ENCODE measurements around the gene TMEM121B. TPM values are rescaled to one million over a fixed set of nuclear protein-coding genes. Genes with fewer than 3 reads are reported as not detected.

TMEM121B gene
- total RNA-seq, 1 donor from 2014 or later: 1.0 TPM

DNA sequence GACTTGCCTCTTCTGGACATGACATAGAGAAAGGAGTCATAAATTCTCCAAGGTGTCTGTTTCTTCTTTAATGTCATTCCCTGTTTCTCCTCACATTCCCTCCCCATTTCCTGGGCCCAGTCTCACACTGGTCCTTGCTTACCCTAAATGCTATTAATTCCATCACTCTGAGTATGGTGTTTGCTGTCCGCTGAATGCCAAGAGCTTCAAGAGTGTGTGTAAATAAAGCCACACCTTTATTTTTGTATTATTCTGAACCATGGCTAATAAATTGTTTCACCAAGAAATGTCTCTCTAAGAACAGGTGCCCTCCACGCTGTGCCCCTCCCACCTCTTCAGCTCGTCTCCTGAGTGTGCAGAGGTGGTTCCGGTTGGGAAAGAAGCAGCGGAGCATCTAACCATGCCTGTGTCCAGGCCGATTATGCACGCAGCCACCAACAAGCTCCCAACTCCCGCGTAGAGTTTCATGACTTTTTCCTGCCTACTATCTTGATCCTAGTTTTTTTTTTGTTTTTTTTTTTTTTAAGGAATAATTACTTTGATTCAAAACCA, 8.6 kb downstream of the TMEM121B start:
- DNase-seq (ENCODE audit: low spot score): no peak

DNA sequence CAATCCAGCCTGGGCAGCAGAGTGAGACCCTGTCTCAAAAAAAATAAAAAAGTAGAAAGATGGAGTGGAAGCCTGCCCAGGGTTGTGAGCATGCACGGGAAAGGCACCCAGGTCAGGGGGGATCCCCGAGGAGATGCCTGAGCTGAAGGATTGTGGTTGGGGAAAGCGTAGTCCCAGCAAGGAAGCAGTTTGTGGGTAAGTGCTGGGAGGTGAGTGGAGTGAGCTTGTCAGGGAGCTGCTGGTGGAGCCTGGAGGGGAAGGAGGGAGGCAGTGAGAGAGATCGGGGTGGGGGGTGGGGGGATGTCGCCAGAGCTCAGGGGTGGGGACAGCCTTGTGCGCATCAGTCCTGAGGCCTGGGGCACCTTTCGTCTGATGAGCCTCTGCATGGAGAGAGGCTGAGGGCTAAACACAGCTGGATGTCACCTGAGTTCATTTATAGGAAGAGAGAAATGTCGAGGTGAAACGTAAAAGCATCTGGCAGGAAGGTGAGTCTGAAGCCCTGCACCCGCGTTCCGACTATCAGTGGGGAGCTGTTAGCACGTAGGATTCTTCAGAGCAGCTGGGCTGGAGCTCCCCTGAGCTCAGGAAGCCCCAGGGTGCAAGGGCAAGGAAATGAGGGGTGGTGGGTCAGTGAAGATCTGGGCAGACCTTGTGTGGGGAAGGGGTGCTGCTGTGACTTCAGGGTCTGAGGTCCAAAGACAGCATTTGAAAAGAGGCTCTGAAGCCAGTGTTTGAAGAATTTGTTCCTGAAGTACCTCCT, 10.2 kb downstream of the TMEM121B start:
- no peak for DNase-seq (ENCODE audit: low spot score)

DNA sequence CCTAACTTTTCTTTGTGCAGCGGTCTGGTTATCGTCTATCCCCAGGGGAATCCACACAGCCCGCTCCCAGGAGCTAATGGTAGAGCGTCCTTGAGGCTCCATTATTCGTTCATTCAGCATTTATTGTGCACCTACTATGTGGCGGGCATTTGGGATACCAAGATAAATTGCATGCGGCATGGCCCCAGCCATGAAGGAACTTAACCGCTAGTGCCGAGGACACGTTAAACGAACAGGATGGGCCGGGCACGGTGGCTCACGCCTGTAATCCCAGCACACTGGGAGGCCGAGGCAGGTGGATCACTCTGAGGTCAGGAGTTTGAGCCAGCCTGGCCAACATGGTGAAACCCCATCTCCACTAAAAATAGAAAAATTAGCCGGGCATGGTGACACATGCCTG, 11.2 kb downstream of the TMEM121B start:
- no peak for DNase-seq (ENCODE audit: low spot score)

DNA sequence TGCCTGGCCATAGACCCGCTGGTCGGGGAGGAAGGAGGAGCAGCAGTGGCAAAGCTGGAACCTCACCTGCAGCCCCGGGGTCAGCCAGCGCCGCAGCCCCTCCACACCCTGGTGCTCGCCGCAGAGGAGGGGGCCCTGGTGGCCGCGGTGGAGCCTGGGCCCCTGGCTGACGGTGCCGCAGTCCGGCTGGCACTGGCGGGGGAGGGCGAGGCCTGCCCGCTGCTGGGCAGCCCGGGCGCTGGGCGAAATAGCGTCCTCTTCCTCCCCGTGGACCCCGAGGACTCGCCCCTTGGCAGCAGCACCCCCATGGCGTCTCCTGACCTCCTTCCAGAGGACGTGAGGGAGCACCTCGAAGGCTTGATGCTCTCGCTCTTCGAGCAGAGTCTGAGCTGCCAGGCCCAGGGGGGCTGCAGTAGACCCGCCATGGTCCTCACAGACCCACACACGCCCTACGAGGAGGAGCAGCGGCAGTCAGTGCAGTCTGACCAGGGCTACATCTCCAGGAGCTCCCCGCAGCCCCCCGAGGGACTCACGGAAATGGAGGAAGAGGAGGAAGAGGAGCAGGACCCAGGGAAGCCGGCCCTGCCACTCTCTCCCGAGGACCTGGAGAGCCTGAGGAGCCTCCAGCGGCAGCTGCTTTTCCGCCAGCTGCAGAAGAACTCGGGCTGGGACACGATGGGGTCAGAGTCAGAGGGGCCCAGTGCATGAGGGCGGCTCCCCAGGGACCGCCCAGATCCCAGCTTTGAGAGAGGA, 11.9 kb downstream of the TMEM121B start:
- no peak for DNase-seq (ENCODE audit: low spot score)

DNA sequence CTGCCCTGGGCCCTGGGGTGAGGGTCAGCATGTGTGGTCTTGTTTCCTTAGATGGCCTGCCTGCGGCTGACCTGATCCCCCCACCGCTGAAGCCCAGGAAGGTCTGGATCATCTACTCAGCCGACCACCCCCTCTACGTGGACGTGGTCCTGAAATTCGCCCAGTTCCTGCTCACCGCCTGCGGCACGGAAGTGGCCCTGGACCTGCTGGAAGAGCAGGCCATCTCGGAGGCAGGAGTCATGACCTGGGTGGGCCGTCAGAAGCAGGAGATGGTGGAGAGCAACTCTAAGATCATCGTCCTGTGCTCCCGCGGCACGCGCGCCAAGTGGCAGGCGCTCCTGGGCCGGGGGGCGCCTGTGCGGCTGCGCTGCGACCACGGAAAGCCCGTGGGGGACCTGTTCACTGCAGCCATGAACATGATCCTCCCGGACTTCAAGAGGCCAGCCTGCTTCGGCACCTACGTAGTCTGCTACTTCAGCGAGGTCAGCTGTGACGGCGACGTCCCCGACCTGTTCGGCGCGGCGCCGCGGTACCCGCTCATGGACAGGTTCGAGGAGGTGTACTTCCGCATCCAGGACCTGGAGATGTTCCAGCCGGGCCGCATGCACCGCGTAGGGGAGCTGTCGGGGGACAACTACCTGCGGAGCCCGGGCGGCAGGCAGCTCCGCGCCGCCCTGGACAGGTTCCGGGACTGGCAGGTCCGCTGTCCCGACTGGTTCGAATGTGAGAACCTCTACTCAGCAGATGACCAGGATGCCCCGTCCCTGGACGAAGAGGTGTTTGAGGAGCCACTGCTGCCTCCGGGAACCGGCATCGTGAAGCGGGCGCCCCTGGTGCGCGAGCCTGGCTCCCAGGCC, 12.7 kb downstream of the TMEM121B start:
- DNase-seq (ENCODE audit: low spot score): no peak

DNA sequence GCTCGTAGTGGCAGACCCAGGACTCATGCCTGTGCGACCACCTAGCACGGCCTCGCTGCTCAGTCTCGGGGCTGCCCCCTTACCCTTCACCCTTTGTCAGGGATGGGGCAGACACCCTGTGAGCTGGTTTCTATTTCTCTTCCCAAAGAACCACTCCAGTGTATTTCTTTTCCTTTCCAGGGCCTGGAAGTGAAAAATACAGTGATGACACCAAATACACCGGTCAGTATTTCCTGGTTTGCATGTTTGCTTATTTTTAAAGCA, 13.7 kb downstream of the TMEM121B start:
- no peak for DNase-seq (ENCODE audit: low spot score)

DNA sequence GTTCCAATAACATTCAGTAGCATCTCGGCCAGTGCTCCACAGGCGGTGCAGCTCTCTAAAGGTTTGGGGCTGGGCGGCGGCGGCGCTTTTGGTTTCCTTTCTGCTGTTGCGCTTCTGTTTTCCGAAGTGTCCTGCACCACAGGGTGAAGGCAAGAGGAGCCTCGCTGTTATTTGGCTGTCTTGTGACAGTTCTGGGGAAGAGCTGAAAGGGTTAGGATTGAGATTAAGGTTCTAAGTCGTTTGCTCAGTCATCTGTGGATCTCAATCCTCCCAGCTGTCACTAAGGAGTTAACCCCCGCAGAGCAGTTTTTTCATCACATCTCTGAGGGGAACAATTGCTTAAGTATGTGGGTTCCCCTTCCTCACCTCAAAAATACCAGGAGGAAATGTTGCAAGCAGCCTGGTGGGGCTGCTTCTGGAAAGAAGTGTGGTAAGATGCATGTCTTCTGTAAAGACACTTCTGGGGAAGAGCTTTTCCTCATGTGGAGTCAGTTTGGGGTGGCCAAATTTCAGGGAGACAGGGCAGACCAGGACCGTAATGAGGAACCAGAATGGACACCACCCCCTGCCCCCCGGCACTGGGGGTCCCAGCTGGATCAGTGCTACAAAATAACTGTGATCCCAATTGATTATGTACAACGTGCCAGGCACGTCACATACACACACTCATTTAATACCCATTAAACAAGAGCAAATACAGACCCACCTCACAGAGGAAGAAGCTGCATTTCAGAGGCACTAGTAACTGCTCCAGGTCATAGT, 14.2 kb downstream of the TMEM121B start:
- DNase-seq (ENCODE audit: low spot score): no peak

DNA sequence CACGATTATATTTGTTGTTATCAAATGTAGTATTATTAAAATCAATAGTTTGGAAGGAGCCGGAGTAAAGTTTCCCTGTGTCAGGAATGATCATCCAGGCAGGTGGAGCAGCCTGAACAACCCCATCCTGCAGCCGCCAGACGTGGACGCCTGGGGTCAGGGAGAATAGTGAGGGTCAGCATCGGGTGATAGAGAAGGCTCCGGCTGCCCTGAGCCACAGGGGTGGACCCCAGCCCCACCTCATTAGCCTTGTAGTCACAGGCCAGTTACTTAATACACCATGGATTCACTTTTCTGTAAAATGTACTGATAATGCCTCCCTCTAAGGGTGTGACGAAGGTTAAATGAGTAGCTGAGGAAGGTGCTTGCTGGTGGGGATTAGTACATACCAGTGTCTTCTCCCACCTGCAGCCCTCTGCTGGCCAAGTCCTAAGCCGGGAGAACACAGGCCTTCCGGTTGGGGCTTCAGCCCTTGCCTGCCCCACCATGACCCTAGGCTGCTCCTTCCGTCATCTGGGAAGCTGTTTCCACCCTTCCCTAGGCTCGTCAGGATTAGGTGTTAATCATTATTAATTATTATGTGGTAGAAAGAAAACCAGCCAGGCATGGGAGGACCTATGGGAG, 14.9 kb downstream of the TMEM121B start:
- no peak for DNase-seq (ENCODE audit: low spot score)

DNA sequence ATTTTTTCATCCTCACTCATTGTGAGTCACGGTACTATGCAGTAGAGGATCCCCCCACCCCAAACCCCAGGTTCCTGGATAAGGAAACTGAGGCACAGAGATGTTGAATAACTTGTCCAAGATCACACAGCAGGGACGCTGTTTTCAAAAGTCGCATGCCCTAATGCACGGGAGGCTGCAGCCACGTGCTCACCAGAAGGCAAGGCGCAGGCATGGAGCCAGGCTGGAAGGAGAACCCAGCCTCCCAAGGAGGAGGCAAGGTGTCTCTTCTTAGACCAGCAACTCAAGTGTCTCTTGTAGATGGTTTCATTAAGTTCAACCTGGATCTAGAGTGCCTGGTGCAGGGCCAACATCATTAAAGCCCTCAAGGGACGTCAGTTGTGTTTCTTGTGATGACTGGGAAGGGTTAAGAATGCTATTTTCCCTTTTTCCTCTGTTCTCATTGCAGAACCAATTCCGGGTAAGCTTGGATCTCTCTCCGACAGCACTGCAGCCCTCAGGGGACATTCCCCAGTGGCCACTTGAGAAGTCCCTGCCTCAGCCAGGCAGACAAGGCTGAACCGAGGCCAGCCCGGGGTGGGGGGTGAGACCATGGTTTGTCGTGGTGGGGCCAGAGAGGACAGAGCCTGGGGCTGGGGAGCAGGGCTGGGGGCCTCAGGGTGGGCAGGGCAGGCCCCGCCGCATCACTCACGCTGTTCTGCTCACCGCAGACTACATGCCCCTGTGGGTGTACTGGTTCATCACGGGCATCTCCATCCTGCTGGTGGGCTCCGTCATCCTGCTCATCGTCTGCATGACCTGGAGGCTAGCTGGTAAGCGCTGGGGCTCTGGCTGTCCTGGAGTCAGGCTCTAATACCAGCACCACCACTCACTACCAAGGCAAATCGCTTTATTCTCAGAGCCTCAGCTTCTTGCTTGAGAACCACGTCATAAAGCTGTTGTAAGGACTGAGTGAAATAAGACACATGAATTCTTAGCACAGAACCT, 15.7 kb downstream of the TMEM121B start:
- DNase-seq (ENCODE audit: low spot score): no peak

DNA sequence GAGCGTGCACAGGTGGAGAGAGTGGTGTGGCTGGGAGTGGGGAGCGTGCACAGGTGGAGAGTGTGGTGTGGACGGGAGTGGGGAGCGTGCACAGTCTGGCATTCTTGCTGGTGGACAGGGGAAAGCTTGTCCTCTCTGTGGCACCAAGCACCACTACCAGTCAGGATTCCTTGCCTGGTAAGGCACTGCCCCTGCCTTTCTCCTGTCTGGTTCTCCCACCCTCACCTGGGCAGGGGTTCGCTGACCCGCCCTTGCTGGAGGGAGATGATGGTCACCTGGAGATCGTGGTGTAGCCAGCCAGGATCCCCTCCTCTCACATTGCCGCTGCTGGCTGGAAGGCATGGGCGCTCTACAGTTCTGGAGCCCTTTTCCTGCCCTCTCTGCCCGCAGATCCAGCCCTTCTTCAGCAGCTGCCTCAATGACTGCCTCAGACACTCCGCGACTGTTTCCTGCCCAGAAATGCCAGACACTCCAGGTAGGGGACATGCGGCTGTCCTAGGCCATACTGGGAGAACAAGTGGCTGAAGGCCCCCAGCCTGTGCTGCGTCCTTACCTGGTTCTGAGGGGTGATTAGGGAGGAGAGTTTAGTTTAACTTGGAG, 16.7 kb downstream of the TMEM121B start:
- peak; percentile 43 for DNase-seq (ENCODE audit: low spot score)

DNA sequence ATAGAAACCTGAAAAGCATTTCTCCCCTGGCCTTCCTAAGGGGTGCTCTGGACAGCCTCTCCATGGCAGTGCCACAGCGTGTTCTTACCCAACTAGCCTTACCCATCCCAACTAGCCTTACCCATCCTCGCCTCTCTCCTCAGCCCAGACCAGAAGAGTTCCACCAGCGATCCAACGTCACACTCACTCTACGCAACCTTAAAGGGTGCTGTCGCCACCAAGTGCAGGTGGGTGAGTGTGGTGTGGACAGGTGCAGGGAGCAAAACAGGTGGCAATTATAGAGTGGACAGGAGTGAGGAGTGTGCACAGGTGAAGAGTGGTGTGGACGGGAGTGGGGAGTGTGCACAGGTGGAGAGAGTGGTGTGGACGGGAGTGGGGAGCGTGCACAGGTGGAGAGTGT, 17.8 kb downstream of the TMEM121B start:
- DNase-seq (ENCODE audit: low spot score): no peak

DNA sequence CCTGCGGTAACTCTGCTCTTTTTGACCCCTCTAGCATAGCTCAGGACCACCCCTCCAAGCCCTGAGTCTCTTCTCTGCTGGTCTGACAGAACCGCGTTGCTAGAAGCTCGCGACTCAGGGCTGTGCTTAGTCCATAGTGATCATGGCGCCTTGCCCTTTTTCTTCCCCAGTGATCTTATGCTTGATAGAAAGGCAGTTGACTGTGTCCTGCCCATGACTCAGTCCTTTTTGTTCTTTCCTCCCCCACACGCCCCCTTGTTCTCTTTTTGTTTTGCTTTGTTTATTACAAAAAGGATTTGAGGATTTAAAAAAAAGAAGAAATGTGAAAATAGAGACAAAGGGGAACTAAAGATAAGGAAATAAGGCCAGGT, 18.9 kb downstream of the TMEM121B start:
- no peak for DNase-seq (ENCODE audit: low spot score)

DNA sequence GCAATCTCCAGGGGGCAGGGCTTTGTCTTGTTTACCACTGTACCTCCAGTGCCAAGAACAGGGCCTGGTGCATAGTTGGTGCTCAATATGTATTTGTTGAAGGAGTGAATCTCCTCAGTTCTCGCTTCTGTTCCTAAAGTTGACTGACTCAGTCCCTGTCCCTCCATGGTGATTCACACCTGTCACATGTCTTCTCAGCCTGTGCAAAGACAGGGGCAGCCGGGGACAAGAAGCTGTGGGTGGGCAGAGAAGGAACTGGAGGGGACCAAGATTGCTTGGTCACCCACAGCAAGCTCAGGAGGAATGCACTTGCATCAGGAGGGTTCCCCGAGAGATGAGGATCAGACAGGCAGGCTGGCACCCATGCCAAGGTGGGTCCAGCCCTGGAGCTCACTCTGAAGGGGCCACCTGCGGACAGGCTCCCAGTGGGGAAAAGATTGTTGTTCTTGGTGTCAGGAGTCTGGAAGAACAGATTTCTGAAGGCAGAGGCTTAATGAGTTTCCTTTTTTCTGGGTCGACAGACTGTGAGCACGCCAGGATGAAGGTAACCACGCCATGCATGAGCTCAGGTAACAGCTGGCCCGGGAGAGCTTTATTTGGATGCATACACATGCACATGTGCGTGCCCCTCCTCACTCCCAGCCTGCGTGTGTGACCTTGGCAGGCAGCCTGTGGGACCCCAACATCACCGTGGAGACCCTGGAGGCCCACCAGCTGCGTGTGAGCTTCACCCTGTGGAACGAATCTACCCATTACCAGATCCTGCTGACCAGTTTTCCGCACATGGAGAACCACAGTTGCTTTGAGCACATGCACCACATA, 19.5 kb downstream of the TMEM121B start:
- DNase-seq (ENCODE audit: low spot score): no peak

DNA sequence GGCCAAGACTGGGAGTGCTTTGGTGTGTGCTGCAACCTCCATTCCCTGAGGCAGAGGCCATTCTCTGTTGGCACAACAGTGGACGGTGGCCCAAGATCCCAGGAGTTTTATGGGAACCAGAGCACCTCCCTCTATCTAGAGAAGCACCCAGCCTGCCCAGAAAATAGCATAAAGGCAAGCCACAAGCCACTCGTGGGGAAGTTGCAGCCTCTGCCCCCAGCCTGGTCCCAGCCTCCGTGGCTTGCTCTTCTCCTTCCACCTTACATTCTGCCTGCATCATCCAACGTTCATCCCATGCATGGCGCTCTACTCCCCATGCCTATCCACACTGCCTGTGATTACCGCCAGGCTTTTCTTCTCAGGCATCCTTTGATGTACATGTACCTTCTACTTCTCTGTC, 20.5 kb downstream of the TMEM121B start:
- no peak for DNase-seq (ENCODE audit: low spot score)

DNA sequence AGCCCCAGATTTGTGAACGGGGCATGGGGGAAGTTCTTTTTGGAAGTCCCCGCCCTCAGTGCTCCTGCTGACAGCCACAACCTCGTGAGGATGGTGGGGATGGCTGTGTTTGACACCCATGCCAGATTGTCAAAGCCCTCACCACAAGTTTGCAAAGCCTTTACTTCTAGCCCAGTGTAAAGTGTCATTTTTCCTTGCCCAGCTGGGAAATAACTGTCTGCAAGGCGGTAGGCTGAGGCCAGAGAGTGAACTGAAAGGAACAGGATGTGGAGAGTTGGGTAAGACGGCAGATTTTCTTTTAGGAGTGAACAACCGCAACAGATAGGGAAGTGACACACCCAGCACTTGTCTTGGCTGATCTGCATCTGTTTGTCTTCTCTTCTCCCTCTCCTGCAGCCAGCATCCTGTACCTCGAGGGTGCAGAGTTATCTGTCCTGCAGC, 22.8 kb downstream of the TMEM121B start:
- no peak for DNase-seq (ENCODE audit: low spot score)

DNA sequence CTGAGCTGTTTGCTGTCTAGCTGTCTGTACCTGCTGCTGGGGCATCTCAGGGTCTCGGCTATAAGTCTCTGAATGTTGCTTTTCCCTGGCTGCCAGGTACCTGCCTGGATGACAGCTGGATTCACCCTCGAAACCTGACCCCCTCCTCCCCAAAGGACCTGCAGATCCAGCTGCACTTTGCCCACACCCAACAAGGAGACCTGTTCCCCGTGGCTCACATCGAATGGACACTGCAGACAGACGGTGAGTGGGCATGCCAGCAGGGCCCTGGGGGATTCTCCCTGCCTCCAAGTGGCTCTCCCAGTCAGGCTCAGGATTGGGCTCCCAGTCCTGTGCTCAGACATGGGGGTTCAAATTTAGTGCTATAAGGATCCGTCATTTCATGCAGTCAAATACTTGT, 23.5 kb downstream of the TMEM121B start:
- peak; percentile 76 for DNase-seq (ENCODE audit: low spot score)

DNA sequence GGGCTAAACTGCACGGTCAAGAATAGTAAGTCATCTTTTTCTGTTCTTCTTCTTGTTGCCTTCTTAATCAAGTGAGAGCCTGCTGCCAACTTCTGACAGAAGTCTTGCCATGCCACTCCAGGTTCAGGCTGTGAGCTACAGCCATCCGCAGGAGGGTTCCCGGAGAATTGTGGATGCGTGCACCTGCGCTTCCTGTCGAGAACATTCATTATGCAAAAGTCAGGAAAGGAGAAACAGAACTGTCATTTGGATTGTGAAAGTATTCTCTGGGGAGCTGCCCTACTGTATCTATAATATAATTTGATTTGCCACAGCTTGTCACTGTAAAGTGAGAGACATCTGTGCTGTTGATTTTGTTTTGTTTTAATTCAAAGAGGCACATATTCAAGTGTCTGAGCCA, 24.1 kb downstream of the TMEM121B start:
- DNase-seq (ENCODE audit: low spot score): no peak

DNA sequence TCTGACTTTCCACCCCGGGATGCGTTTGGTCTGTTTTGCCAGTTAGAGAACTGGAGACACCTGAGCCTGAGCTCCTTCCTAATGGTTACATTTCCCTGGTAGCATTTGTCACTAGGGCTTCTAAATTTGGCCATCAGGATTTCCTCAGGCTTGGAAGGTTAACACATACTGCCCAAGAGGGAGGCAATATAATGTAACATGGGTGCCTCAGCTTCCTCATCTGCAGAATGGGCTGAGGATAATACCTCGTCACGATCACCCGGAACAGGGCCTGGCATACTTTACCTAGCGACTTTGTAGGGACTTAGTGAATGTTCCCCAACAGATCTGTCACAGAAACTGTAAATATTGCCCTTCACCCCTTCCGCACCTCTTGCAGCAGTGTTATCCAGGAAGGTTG, 25.1 kb downstream of the TMEM121B start:
- DNase-seq (ENCODE audit: low spot score): peak; percentile 14
